Spleen (tissue), 11 donors: ENCODE measurements around the gene SCAMP4. TPM values are rescaled to one million over a fixed set of nuclear protein-coding genes. Genes with fewer than 3 reads are reported as not detected.
A peak's percentile ranks its signal among the peaks of the same experiment; 100 is the strongest.

Experiments
- DNase-seq: peaks from one replicate; pipeline ENCODE4 v3.0.0-alpha.2; 2020
- H3K27ac ChIP-seq, 8 donors: fragments of 200-600 bp; sonication (generic) in 7 of 8; 1 replicate in 4 of 8; 2 replicates in 4 of 8; pipeline versions ENCODE4 v1.5.0 to v1.8.0; 2016 to 2021; ENCODE audit warnings: inconsistent platforms in 4 of 8, mild to moderate bottlenecking in 4 of 8, moderate library complexity in 1 of 8
- H3K27me3 ChIP-seq, 7 donors: fragments of 200-600 bp; sonication (generic) in 6 of 7; replicated peaks in 1 of 7; 1 replicate in 4 of 7; 2 replicates in 3 of 7; pipeline versions ENCODE4 v1.5.0 to v1.8.0; 2016 to 2021; ENCODE audit warnings: inconsistent platforms in 3 of 7, mild to moderate bottlenecking in 1 of 7
- H3K36me3 ChIP-seq, 6 donors: fragments of 200-600 bp; sonication (generic) in 5 of 6; 1 replicate in 4 of 6; 2 replicates in 2 of 6; pipeline versions ENCODE4 v1.5.0 to v1.8.0; 2016 to 2021; ENCODE audit warnings: inconsistent platforms in 2 of 6
- H3K4me1 ChIP-seq, 6 donors: fragments of 200-600 bp; sonication (generic) in 5 of 6; 1 replicate in 3 of 6; 2 replicates in 3 of 6; pipeline versions ENCODE4 v1.5.0 to v1.8.0; 2016 to 2021; ENCODE audit warnings: inconsistent platforms in 3 of 6
- H3K4me3 ChIP-seq, 8 donors: fragments of 200-600 bp; sonication (generic) in 7 of 8; 1 replicate in 4 of 8; 2 replicates in 4 of 8; pipeline versions ENCODE4 v1.5.0 to v1.8.0; 2016 to 2021; ENCODE audit warnings: inconsistent platforms in 4 of 8, mild to moderate bottlenecking in 4 of 8, moderate library complexity in 2 of 8
- H3K9me3 ChIP-seq, 8 donors: fragments of 200-600 bp; sonication (generic) in 7 of 8; 1 replicate in 4 of 8; 2 replicates in 4 of 8; pipeline versions ENCODE4 v1.5.0 to v1.8.0; 2016 to 2021; ENCODE audit warnings: inconsistent platforms in 4 of 8
- CTCF ChIP-seq, 11 experiments: fragments of 200-600 bp in 7 of 11; fragments of 450-650 bp in 4 of 11; sonication (generic) in 4 of 11; IDR thresholded peaks in 8 of 11; conservative IDR thresholded peaks in 3 of 11; 1 replicate in 7 of 11; 2 replicates in 4 of 11; pipeline versions ENCODE4 v1.4.0 to v1.8.0; 2016 to 2021; ENCODE audit warnings: antibody characterized with exemption in 11 of 11, inconsistent platforms in 4 of 11, mild to moderate bottlenecking in 1 of 11
- POLR2A ChIP-seq, 3 donors: fragments of 450-650 bp; IDR thresholded peaks; one replicate each; pipeline ENCODE4 v1.5.1; 2017; ENCODE audit warnings: antibody characterized with exemption in 3 of 3, mild to moderate bottlenecking in 1 of 3
- POLR2AphosphoS5 ChIP-seq, 3 donors: sonication (generic); formaldehyde crosslinking; IDR thresholded peaks; one replicate each; pipeline ENCODE4 v1.5.1; 2017; ENCODE audit warnings: antibody characterized with exemption in 3 of 3
- WGBS, 5 donors: extraction: QIAGEN DNeasy Blood & Tissue Kit in 3 of 5; methylation state at CpG; one replicate each; pipeline versions ENCODE4 v1.1.5 to v1.1.7; 2013 to 2018; 5-methylcytosine and 5-hydroxymethylcytosine counted together
- intact Hi-C: fragments of 100-400 bp; cut with DNase I; formaldehyde crosslinking; loops from one replicate; pipeline ENCODE4 v1.15.0; 2023; ENCODE audit warnings: low total_unique reads
- polyA plus RNA-seq, 3 donors: library from polyadenylated mRNA; stranded (reverse); fragments of 200-250 nt; gene quantifications; one replicate each; pipeline ENCODE4 v1.2.1, GENCODE V29; 2013
- total RNA-seq, 7 donors: library from RNA; depleted of rRNA in 3 of 7; stranded (reverse); fragments of >200 nt in 3 of 7; fragmentation: NEBNext Ultra II Directional in 4 of 7; extraction: Animal tissue kit (Norgen Biotek cat#: 25700) in 4 of 7; gene quantifications; one replicate each; pipeline versions ENCODE4 v1.1.0 to v1.2.1, GENCODE V29; 2016 to 2021
- donor health status: healthy with polysubstance abuse.
- donor health status: DM: no; HTN: no; CAD: no; lungs with moderate emphysema.
- donor health status: DM: no; HTN: no; CAD: no.
- donor health status: Bipolar disorder and iron deficiency.
- donor health status: healthy.
- donor health status: DM: no; HTN: no; CAD: no.
- donor health status: DM: yes; HTN: yes; CAD: no.

SCAMP4 gene
- total and polyA plus RNA-seq, 10 donors, result 13.0 to 92.2 (median 51.8) TPM

GRCh38 chr19:1957562-1958248, 52.5 kb downstream of the SCAMP4 start:
- WGBS, 5 donors, result 82 to 91% (median 85%) methylated on average over 24 to 40 of the region's 40 CpGs
- no peak overlapping the region for H3K4me3 ChIP-seq
- intact Hi-C loops, result no loop called here
- TF ChIP-seq POLR2AphosphoS5 (IDR thresholded peaks at IDR 0.05) (no peak), POLR2A (IDR thresholded peaks at IDR 0.05) (no peak), CTCF (IDR thresholded peaks at IDR 0.05 in 8 of 11, conservative IDR thresholded peaks at IDR 0.05 in 3 of 11) (no peak)
- peaks cover 0 to 87% (median 11%) of the 10 kb centered on the region in 6 donors for H3K36me3 ChIP-seq
- H3K27ac ChIP-seq, result no peak overlapping the region
- peaks cover 2 to 83% (median 40%) of the 10 kb centered on the region in 6 donors for H3K4me1 ChIP-seq
- H3K9me3 ChIP-seq, result no peaks in the 10 kb centered on the region
- H3K27me3 ChIP-seq, result no peaks in the 10 kb centered on the region
- DNase-seq, result no peak

GRCh38 chr19:1959928-1960589, 54.9 kb downstream of the SCAMP4 start:
- Histone ChIP-seq H3K4me1 (peaks cover 2 to 60% (median 27%) of the 10 kb centered on the region in 6 donors), H3K27ac (no peak overlapping the region), H3K27me3 (no peaks in the 10 kb centered on the region), H3K9me3 (no peaks in the 10 kb centered on the region), H3K36me3 (peaks cover 0 to 84% (median 10%) of the 10 kb centered on the region in 6 donors), H3K4me3 (no peak overlapping the region)
- intact Hi-C loops, result no loop called here
- DNase-seq, result no peak
- WGBS, 5 donors, result 93 to 96% (median 94%) methylated on average over 19 to 32 of the region's 32 CpGs
- TF ChIP-seq POLR2A (IDR thresholded peaks at IDR 0.05) (no peak), CTCF (IDR thresholded peaks at IDR 0.05 in 8 of 11, conservative IDR thresholded peaks at IDR 0.05 in 3 of 11) (no peak), POLR2AphosphoS5 (IDR thresholded peaks at IDR 0.05) (peak in 2 of 3 donors; percentile 7 to 50)

- no peak for DNase-seq
- H3K4me3 ChIP-seq, result no peak overlapping the region
Observed at GRCh38 chr19:1961000-1961883, 56.0 kb downstream of the SCAMP4 start.

More at GRCh38 chr19:1961000-1961883, 56.0 kb downstream of the SCAMP4 start:
- Histone ChIP-seq H3K27me3 (no peaks in the 10 kb centered on the region), H3K9me3 (no peaks in the 10 kb centered on the region), H3K4me1 (peaks cover 2 to 53% (median 21%) of the 10 kb centered on the region in 6 donors), H3K27ac (peak overlapping the region in 3 of 8 donors; percentile 33 to 48 (median 38)), H3K36me3 (peaks cover 0 to 84% (median 10%) of the 10 kb centered on the region in 6 donors)
- 80 to 89% (median 88%) methylated on average over 20 to 42 of the region's 42 CpGs for WGBS, 5 donors
- intact Hi-C loops, result no loop called here
- peak in 1 of 3 donors; percentile 44 for TF ChIP-seq POLR2AphosphoS5 (IDR thresholded peaks at IDR 0.05)
- no peak for TF ChIP-seq CTCF (IDR thresholded peaks at IDR 0.05 in 8 of 11, conservative IDR thresholded peaks at IDR 0.05 in 3 of 11)
- no peak for TF ChIP-seq POLR2A (IDR thresholded peaks at IDR 0.05)
